GM23248 (cell line): ENCODE measurements around the gene ZNF674.

Experiments
- EZH2 ChIP-seq: fragments of 200-600 bp; sonication (generic); IDR thresholded peaks from 2 replicates; pipeline ENCODE4 v1.6.1; 2018; ENCODE audit warnings: antibody characterized with exemption, mild to moderate bottlenecking; ENCODE audit not compliant: insufficient read depth, poor library complexity, severe bottlenecking
- EZH2phosphoT487 ChIP-seq: fragments of 200-600 bp; sonication (generic); IDR thresholded peaks from 2 replicates; pipeline ENCODE4 v1.6.1; 2018; ENCODE audit warnings: antibody characterized with exemption, moderate library complexity, mild to moderate bottlenecking, low read depth; ENCODE audit not compliant: insufficient read depth

DNA sequence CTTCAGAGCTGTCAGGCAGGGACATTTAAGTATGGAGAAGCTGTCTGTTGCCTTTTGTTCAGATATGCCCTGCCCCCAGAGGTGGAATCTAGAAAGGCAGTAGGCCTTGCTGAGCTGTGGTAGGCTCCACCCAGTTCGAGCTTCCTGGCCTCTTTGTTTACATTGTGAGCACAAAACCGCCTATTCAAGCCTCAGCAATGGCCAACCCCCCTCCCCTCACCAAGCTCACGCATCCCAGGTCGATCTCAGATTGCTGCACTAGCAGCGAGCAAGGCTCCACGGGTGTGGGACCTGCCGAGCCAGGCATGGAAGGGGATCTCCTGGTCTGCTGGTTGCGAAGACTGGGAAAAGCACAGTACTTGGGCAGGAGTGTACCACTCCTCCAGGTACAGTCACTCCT lies 59.3 kb downstream of the ZNF674 start:
- TF ChIP-seq EZH2 (no peak), EZH2phosphoT487 (no peak)
